ENCODE data around the gene PGBD1.

DNA sequence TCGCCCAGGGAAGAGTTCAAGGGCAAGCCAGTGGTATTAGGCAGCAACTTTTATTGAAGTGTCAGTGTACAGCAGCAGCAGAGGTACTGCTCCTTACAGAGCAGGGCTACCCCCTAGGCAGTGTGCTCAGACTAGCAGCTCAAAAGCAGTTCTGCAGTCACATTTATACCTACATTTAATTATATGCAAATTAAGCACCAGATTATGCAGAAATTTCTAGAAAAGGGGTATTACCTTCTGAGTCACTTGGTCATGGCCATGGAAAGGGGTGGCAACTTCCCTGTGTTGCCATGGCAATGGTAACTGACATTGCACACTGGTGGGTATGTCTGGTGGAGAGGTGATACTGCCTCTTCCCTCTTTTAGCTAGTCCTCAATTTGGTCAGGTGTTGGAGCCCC is 27.3 kb upstream of the PGBD1 start:
- TF ChIP-seq, protein P1, sequence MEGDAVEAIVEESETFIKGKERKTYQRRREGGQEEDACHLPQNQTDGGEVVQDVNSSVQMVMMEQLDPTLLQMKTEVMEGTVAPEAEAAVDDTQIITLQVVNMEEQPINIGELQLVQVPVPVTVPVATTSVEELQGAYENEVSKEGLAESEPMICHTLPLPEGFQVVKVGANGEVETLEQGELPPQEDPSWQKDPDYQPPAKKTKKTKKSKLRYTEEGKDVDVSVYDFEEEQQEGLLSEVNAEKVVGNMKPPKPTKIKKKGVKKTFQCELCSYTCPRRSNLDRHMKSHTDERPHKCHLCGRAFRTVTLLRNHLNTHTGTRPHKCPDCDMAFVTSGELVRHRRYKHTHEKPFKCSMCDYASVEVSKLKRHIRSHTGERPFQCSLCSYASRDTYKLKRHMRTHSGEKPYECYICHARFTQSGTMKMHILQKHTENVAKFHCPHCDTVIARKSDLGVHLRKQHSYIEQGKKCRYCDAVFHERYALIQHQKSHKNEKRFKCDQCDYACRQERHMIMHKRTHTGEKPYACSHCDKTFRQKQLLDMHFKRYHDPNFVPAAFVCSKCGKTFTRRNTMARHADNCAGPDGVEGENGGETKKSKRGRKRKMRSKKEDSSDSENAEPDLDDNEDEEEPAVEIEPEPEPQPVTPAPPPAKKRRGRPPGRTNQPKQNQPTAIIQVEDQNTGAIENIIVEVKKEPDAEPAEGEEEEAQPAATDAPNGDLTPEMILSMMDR (IDR thresholded peaks at IDR 0.05), result no peak
- TF ChIP-seq POLR2A (IDR thresholded peaks at IDR 0.05), result no peak
